ENCODE data around the gene ULK4. TPM values are rescaled to one million over a fixed set of nuclear protein-coding genes. Genes with fewer than 3 reads are reported as not detected.

The ULK4 gene
- total and polyA plus RNA-seq, 9 of the 15 experiments (the other 6 are each of a cell fraction or from before 2014, with no cell fraction given) = 3.0 to 5.9 (median 3.5) TPM

DNA sequence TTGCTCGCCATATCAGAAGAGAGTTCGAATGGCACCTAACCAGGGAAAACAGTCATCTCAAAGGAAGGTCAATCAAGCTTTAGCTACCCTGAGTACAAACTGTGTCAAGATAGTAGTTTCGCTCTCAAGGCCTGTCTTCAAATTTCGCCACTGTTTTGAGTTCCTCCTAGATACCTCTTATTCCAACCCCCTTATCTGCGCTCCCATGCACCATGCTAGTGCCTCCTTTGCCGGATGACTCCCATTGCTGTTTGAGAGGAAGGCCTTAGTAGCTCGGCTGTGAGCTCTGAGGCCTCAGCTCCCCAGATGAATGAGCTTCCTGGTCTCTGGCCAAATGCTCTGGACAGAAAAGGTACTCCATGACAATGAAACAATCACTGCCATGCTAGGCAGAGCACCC lies 256.0 kb downstream of the ULK4 start (continued):
- TF ChIP-seq PTBP1 (IDR thresholded peaks at IDR 0.05; ENCODE audit: low read depth, low read length) (no peak), GTF2F1 (IDR thresholded peaks at IDR 0.05; ENCODE audit: low read depth, low read length) (no peak), TBP (optimal IDR thresholded peaks at IDR 0.05; ENCODE audit: low read depth, low read length) (peak; percentile 81), PHB (CRISPR knock-in tag; IDR thresholded peaks at IDR 0.05) (no peak), ZNF57 (CRISPR knock-in tag; IDR thresholded peaks at IDR 0.05) (no peak), ZC3H4 (CRISPR knock-in tag; IDR thresholded peaks at IDR 0.05; ENCODE audit: borderline replicate concordance) (no peak), ZNF766 (CRISPR knock-in tag; conservative IDR thresholded peaks at IDR 0.05) (no peak), EHMT2 (IDR thresholded peaks at IDR 0.05) (peak; percentile 63), CEBPB (tag; IDR thresholded peaks at IDR 0.05) (no peak), RCOR1 (IDR thresholded peaks at IDR 0.05; ENCODE audit: borderline replicate concordance in 1 of 2, low read depth in 2 of 2, low read length in 2 of 2) (peak in 1 of 2 experiments; percentile 37; a peak in 1 of 4 replicates), SETDB1 (IDR thresholded peaks at IDR 0.05; ENCODE audit: low read length) (no peak), POLR2A (conservative IDR thresholded peaks at IDR 0.05) (no peak), TCF3 (CRISPR knock-in tag; IDR thresholded peaks at IDR 0.05) (peak; percentile 14; the same call in 1 of the 2 replicates), NCOR1 (IDR thresholded peaks at IDR 0.05) (no peak), SMARCE1 (IDR thresholded peaks at IDR 0.05) (0 out of 2 replicates have a peak, but pooled peaks have one; percentile 18)
- TF ChIP-seq, protein P1, sequence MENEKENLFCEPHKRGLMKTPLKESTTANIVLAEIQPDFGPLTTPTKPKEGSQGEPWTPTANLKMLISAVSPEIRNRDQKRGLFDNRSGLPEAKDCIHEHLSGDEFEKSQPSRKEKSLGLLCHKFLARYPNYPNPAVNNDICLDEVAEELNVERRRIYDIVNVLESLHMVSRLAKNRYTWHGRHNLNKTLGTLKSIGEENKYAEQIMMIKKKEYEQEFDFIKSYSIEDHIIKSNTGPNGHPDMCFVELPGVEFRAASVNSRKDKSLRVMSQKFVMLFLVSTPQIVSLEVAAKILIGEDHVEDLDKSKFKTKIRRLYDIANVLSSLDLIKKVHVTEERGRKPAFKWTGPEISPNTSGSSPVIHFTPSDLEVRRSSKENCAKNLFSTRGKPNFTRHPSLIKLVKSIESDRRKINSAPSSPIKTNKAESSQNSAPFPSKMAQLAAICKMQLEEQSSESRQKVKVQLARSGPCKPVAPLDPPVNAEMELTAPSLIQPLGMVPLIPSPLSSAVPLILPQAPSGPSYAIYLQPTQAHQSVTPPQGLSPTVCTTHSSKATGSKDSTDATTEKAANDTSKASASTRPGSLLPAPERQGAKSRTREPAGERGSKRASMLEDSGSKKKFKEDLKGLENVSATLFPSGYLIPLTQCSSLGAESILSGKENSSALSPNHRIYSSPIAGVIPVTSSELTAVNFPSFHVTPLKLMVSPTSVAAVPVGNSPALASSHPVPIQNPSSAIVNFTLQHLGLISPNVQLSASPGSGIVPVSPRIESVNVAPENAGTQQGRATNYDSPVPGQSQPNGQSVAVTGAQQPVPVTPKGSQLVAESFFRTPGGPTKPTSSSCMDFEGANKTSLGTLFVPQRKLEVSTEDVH (IDR thresholded peaks at IDR 0.05; ENCODE audit: low read depth, partially characterized antibody) = no peak
- TF ChIP-seq, protein P2, sequence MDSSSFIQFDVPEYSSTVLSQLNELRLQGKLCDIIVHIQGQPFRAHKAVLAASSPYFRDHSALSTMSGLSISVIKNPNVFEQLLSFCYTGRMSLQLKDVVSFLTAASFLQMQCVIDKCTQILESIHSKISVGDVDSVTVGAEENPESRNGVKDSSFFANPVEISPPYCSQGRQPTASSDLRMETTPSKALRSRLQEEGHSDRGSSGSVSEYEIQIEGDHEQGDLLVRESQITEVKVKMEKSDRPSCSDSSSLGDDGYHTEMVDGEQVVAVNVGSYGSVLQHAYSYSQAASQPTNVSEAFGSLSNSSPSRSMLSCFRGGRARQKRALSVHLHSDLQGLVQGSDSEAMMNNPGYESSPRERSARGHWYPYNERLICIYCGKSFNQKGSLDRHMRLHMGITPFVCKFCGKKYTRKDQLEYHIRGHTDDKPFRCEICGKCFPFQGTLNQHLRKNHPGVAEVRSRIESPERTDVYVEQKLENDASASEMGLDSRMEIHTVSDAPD (CRISPR knock-in tag; IDR thresholded peaks at IDR 0.05) = no peak
- TF ChIP-seq, protein P3, sequence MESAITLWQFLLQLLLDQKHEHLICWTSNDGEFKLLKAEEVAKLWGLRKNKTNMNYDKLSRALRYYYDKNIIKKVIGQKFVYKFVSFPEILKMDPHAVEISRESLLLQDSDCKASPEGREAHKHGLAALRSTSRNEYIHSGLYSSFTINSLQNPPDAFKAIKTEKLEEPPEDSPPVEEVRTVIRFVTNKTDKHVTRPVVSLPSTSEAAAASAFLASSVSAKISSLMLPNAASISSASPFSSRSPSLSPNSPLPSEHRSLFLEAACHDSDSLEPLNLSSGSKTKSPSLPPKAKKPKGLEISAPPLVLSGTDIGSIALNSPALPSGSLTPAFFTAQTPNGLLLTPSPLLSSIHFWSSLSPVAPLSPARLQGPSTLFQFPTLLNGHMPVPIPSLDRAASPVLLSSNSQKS (CRISPR knock-in tag; IDR thresholded peaks at IDR 0.05) = no peak
- TF ChIP-seq, protein P4, sequence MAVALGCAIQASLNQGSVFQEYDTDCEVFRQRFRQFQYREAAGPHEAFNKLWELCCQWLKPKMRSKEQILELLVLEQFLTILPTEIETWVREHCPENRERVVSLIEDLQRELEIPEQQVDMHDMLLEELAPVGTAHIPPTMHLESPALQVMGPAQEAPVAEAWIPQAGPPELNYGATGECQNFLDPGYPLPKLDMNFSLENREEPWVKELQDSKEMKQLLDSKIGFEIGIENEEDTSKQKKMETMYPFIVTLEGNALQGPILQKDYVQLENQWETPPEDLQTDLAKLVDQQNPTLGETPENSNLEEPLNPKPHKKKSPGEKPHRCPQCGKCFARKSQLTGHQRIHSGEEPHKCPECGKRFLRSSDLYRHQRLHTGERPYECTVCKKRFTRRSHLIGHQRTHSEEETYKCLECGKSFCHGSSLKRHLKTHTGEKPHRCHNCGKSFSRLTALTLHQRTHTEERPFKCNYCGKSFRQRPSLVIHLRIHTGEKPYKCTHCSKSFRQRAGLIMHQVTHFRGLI (CRISPR knock-in tag; IDR thresholded peaks at IDR 0.05) = no peak
- TF ChIP-seq, protein P5, sequence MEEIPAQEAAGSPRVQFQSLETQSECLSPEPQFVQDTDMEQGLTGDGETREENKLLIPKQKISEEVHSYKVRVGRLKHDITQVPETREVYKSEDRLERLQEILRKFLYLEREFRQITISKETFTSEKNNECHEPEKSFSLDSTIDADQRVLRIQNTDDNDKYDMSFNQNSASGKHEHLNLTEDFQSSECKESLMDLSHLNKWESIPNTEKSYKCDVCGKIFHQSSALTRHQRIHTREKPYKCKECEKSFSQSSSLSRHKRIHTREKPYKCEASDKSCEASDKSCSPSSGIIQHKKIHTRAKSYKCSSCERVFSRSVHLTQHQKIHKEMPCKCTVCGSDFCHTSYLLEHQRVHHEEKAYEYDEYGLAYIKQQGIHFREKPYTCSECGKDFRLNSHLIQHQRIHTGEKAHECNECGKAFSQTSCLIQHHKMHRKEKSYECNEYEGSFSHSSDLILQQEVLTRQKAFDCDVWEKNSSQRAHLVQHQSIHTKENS (CRISPR knock-in tag; IDR thresholded peaks at IDR 0.05) = no peak
- TF ChIP-seq, protein P6, sequence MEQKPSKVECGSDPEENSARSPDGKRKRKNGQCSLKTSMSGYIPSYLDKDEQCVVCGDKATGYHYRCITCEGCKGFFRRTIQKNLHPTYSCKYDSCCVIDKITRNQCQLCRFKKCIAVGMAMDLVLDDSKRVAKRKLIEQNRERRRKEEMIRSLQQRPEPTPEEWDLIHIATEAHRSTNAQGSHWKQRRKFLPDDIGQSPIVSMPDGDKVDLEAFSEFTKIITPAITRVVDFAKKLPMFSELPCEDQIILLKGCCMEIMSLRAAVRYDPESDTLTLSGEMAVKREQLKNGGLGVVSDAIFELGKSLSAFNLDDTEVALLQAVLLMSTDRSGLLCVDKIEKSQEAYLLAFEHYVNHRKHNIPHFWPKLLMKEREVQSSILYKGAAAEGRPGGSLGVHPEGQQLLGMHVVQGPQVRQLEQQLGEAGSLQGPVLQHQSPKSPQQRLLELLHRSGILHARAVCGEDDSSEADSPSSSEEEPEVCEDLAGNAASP (IDR thresholded peaks at IDR 0.05) = no peak

Data from K562 (cell line).